ENCODE data around the gene HSPA1L.

DNA sequence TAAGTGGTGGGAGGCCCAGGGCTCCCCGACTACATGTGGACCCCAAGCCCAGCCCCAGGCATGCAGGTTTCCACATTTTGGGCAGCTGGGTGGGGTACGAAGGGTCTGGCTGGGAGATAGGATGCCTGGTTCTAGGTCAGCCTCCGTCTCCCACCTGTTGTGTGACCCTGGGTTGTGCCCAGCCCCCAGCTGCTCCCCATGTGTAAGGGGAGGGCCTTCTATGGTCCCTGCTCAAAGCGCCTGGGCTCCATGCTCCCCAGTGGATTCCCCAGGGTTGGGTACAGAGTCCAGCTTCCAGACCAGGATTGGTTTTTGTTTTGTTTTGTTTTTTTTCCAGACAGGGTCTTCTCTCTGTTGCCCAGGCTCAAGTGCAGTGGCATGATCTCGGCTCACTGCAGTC, 36.9 kb downstream of the HSPA1L start:
- TF ChIP-seq, protein P1, sequence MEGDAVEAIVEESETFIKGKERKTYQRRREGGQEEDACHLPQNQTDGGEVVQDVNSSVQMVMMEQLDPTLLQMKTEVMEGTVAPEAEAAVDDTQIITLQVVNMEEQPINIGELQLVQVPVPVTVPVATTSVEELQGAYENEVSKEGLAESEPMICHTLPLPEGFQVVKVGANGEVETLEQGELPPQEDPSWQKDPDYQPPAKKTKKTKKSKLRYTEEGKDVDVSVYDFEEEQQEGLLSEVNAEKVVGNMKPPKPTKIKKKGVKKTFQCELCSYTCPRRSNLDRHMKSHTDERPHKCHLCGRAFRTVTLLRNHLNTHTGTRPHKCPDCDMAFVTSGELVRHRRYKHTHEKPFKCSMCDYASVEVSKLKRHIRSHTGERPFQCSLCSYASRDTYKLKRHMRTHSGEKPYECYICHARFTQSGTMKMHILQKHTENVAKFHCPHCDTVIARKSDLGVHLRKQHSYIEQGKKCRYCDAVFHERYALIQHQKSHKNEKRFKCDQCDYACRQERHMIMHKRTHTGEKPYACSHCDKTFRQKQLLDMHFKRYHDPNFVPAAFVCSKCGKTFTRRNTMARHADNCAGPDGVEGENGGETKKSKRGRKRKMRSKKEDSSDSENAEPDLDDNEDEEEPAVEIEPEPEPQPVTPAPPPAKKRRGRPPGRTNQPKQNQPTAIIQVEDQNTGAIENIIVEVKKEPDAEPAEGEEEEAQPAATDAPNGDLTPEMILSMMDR (conservative IDR thresholded peaks at IDR 0.05; ENCODE audit: low read depth, low read length), result no peak
- no peak for TF ChIP-seq EZH2 (IDR thresholded peaks at IDR 0.05; ENCODE audit: borderline replicate concordance, low read depth, low read length, poor library complexity, severe bottlenecking)
